GM12875 (cell line): Measurements from ENCODE around the gene COQ5.

Experiments used
- H3K4me3 ChIP-seq: one replicate; pipeline ENCODE4 v1.5.1; 2011; ENCODE audit warnings: low read depth, low read length, control low read depth
- CTCF ChIP-seq: IDR thresholded peaks from 2 replicates; pipeline ENCODE4 v1.5.1; 2011; ENCODE audit warnings: low read depth, mild to moderate bottlenecking, control low read depth, inconsistent platforms, low read length, moderate library complexity, borderline replicate concordance; ENCODE audit not compliant: insufficient read depth

The COQ5 gene

GRCh38 chr12:120481022-120481767 is 47.8 kb downstream of the COQ5 start:
- H3K4me3 ChIP-seq, result no peak overlapping the region
- no peak for TF ChIP-seq CTCF

DNA sequence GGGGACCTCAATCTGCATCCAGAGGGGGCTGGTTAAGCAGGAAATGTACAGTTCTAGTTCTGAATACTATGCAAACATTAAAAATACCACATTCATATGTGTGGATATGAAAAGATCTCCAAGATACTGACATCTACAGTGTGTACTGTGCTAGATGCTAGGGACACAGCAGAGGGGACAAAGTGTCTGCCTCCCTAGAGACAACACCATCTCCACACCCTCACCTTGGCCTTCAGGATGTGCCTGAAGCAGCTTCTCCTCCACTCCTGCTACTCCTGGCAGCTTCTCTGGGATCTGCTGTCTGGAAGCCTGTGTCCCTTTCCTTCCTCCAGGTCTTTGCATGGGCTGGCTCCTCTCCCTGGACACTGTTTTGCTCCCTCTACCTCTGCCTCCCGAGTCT is 48.7 kb downstream of the COQ5 start:
- H3K4me3 ChIP-seq, result no peak overlapping the region
- TF ChIP-seq CTCF, result no peak

GRCh38 chr12:120479458-120479857 is 49.5 kb downstream of the COQ5 start:
- H3K4me3 ChIP-seq, result no peak overlapping the region
- TF ChIP-seq CTCF, result no peak

DNA sequence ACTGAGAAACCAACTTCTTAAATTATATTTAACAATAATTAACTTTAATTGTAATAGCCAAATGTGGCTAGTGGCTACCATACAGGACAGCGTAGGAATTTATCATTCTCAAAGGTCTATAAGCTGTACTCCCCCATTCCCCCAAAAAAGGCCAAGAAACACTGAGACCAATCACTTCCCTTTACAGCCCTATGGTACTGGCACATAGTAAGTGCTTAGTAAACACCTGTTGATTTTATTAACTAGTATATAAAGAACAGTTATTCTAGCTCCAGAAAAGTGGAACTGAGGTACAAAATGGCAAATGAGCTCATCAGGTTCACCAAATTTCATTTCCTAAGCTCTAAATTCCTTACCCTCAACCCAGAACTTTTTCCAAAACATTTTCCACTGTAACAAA is 53.3 kb downstream of the COQ5 start:
- H3K4me3 ChIP-seq, result no peak overlapping the region
- TF ChIP-seq CTCF, result no peak

- no peak overlapping the region for H3K4me3 ChIP-seq
- TF ChIP-seq CTCF, result no peak
Measured at GRCh38 chr12:120474616-120474960, 54.4 kb downstream of the COQ5 start.

- no peak for TF ChIP-seq CTCF
- H3K4me3 ChIP-seq, result no peak overlapping the region
Measured at GRCh38 chr12:120473807-120474615, 54.9 kb downstream of the COQ5 start.

DNA sequence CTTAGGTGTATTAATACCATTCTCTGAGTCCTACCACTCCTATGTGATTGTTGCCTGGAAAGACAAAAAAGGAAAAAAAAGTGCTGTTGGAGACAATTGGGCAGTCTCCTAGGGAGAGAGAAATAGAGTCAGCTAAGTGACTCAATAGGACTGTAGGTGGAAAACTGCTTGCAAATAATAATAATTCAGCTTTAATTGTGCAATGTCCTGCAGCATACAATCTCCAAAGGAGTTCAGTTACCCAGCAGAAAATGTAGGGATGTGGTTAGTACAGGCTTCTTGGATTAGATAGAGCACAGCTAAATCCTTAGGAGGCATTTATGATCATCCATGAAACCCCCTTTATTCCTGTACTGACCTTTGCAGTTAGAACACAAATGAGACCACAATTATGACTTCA is 56.4 kb downstream of the COQ5 start:
- no peak for TF ChIP-seq CTCF

More for the DNA sequence above, 56.4 kb downstream of the COQ5 start:
- no peak overlapping the region for H3K4me3 ChIP-seq
